NB4 (cell line): ENCODE results near the gene ASB18.

Experiments
- CTCF ChIP-seq: IDR thresholded peaks from one replicate; pipeline ENCODE4 v1.5.1; 2012; ENCODE audit warnings: low read depth, low read length
- MYC ChIP-seq: IDR thresholded peaks from 2 replicates; pipeline ENCODE4 v1.6.1; 2011; ENCODE audit warnings: low read depth, low read length
- POLR2A ChIP-seq: IDR thresholded peaks from 2 replicates; pipeline ENCODE4 v1.6.1; 2011; ENCODE audit warnings: mild to moderate bottlenecking; ENCODE audit not compliant: insufficient read length; ENCODE audit errors: extremely low read depth

- TF ChIP-seq CTCF (no peak), POLR2A (no peak), MYC (no peak)
Observed at GRCh38 chr2:236156095-236156859, 107.9 kb downstream of the ASB18 start.
